ENCODE measurements around the gene KLF17.

Gene KLF17

DNA sequence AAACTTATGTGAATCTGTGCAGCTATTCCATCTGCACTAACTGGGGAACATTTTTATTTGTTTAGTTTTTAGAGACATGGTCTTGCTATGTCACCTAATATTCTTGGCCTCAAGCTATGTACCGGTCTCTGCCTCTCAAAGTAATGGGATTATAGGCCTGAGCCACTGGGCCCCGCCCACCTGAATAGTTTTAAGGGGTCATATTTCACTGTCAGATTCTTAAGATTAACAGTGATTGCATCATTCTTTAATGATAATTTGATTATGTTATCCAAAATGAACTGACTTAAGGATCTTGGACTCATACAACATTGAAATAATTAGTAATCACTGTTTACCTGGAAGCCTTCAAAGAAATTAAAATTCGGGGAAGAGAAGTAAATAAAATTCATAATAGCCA lies 35.4 kb downstream of the KLF17 start:
- FAIRE-seq: no peak

DNA sequence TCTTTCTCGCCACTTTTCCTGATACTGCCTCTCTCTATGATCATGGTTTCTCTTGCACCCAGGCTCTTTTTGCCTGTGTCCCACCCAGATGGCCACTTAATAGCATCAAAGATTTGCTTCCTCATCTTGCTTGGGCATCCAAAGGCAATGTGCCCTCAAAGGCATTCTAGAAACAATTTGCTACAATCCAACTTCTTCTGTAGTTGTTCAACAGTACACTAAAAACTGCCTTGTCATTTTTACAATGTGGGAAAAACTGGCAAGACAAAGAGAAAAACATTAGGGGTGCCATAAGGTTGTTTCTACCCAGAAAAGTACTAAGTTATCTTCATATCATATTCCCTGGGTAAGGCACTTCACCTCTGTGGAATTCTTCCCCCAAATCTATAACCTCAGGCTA lies 39.3 kb downstream of the KLF17 start:
- no peak for FAIRE-seq

DNA sequence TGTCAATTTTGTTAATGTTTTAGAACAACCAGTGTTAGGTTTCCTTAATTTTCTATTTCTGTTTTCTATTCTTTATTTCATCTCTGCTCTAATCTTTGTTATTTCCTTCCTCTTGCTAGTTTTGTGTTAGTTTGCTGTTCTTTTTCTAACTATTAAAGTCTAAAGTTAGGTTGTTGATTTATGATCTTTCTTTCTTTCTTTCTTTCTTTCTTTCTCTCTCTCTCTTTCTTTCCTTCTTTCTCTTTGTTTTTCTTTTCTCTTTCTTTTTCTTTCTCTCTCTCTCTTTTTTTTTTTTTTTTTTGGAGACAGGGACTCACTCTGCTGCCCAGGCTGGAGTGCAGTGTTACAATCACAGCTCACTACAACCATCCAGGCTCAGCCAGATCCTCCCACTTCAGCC lies 40.2 kb downstream of the KLF17 start:
- FAIRE-seq: no peak

DNA sequence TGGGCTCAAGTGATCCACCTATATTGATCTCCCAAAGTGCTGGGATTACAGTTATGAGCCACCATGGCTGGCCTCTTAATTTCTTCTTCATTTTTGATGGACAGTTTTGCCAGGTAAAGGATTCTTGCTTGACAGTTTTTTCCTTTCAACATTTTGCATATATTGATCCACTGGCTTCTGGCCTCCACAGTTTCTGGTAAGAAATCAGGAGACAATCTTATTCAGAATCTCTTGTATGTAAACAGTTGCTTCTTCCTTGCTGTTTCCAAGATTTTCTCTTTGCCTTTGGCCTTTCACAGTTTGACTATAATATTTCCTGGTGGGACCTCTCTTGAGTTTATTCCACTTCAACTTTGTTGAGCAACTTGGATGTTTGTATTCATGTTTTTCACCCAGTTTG lies 42.9 kb downstream of the KLF17 start:
- FAIRE-seq: no peak

DNA sequence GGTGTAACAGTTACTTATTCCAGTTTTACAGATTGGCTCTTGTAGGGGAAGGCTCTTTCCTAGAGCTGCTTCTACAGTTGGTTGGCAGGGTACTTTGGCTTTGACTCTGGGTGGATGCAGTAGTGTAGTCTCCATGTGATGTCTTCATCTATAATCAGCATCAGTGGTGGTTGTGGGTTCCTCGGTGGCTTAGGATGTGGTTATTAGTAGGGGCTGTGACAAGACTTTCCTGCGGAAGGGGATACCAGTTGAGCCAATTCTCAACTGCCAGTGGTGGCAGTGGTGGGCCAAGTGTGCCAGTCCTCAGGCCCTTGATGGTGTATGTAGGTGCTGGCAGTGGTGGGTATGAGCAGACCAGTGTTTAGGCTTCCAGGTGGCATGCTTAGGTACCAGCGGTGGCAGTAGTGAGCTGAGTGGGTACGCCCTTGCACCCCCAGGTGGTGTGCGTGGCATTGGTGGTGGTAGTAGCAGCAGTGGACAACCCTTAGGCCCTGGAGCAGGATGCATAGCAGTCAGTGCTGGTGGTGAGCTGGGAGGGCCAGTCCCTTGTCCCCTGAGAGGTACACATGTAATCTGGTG lies 50.0 kb downstream of the KLF17 start:
- FAIRE-seq: no peak

GRCh38 chr1:44170281-44170823 lies 51.7 kb downstream of the KLF17 start:
- no peak for FAIRE-seq

GRCh38 chr1:44174630-44175029 lies 56.0 kb downstream of the KLF17 start:
- FAIRE-seq: no peak

Data from G401.6 (cell line).